ELR (cell line): ENCODE results near the gene TPRA1.

ENCODE experiments used
- DNase-seq: peaks from one replicate; pipeline ENCODE4 v3.0.0-alpha.2; 2015; ENCODE audit warnings: low read depth

Gene TPRA1

GRCh38 chr3:127560051-127560787, 30.3 kb downstream of the TPRA1 start:
- no peak for DNase-seq

DNA sequence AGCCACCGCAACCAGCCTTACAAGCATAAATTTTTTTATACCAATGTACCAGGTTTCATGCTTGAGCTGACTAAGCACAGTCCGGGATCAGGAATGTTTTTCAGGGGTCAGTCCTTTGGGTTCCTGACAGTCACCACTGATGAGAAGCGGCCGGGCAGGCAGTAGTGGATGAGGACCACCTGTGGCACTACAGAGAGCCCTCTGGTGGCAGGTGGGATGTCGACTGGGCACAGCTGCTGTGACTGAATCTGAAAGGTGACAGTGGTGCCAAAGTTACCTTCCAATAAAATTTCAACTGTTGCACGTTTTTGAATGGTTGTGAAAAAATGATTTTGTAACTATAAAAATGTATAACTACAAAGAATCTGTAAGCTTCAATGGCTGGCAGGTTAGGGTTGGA, 34.0 kb downstream of the TPRA1 start:
- DNase-seq: no peak

DNA sequence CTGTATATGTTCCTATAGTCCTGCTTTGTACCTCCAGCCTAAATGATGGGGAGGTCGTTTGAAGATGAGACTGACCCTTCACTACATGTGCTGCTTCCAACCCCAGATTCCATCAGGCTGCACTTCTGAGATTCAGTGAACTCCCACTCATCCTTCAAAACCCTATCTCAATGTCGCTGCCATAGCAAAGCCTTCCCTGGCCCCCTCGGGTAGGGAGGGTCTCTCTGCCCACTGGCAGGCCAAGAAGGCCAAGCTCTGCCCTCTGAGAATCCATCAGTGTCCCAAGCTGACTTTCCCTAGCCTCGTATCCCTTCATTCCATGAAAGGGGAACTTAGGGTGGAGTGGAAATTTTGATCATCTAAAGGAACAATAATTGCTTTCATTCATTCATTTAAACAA, 35.4 kb downstream of the TPRA1 start:
- DNase-seq: no peak

GRCh38 chr3:127552038-127552437, 38.5 kb downstream of the TPRA1 start:
- DNase-seq: no peak

DNA sequence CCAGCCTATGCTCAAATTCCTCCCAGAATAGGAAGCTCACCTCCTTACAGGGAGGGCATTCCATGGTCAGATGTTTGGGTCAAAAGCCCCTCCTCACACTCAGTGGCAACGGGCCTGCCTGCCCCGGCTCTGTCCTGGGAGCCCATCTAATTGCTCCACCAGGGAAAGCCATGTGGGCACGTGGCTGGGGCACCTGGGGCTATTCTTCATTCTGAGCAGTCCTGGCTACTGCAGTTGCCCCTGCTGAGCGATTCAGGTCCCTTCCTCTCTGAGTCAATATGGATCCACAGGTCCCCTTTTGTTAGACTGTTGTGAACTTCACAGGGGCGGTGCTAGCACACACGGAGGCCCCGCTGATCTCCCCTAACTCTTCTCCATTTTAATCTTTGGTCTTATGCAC, 39.4 kb downstream of the TPRA1 start:
- DNase-seq: no peak

GRCh38 chr3:127550468-127551157, 39.9 kb downstream of the TPRA1 start:
- no peak for DNase-seq

- peak; percentile 13 for DNase-seq
Observed at GRCh38 chr3:127549826-127550467, 40.6 kb downstream of the TPRA1 start.

DNA sequence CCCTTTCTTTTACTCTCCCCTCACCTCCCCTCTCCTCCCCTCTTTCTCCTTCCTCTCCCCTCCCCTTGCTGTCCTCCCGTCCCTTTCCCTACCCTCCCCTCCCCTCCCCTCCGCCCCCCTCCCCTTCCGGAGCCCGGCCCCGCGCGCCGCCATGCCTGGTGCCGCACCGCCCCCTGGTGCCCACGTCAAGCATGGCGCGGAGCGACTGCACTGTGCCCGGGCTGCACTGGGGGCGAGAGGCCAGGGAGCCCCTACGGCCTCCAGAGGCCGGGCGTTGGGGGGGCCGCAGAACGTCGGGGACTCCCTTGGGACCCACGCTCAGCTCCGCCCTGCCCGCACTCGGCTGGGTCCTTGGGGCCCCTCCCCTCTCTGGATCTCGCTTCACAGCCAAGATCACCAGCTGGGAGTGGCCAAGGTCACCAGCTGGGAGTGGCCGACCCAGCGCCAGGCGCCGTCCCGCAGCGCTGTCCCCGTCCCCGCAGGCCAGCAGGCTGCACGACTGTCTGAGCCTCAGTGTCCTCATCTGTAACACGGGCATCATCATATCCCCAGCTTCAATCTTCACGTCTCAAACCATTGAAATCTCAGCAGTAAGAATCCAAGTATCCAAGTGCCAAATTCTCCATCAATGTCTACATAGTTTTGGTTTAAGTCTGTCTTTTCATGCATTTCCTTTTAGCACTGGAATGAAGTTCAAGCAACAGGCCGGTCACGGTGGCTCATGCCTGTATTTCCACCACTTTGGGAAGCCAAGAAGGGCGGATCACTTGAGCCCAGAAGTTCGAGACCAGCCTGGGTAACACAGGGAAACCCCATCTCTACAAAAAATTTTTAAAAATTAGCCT, 42.5 kb downstream of the TPRA1 start:
- DNase-seq: peak; percentile 61

DNA sequence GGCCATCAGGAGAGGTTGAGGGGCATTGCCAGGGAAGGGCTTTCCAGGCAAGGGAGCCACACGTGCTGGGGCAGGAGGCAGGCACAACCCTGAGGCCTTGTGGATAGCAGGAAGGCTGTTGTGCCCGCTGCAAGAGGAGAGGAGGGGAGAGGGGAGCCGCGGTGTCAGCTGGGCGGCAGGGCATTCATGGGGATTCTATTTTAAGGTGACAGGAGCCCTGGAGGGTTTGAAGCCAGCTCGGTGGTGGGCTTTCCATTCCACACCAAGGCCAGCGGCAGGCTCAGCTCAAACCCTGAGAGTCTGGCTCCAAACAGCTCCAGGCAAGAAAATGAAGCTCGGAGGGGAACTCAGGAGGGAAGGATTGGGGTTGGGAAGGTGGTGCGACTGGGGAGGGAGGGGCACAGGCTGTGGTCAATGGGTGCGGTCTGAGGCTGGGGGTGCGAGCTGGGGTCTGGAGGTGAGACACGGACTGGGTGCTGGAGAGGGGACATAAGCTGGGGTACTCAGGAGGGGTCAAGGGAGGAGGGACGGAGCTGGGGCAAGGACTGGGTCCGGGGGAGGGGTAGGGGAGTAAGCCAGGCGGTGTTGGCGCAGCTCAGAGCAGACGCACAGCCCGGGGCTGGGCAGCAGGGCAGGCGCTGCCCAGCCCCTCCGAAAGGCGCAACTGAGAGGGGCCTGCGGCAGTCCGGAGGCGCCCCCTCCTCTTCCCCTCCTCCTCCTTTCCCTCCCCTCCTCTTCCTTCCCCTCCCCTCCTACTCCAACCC, 43.4 kb downstream of the TPRA1 start:
- no peak for DNase-seq

DNA sequence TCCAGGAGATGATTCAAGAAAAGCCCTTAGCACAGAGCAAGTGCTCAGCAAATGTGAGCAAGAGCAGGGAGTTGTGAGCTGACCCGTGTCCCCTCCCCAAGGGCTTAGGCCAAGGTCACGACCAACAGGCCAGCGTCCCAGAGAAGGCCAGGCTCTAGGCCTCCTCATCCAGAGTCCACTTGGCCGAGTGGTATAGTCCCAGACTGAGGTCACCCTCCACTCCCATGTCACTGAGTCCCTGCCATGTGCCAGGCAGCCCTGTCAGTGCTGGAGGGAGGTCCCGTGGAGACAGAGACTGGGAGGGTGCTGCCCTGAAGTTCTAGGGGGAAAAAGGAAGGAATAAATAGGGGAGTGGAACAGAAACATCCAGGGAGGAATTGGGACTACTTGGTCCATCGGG, 44.0 kb downstream of the TPRA1 start:
- DNase-seq: no peak

DNA sequence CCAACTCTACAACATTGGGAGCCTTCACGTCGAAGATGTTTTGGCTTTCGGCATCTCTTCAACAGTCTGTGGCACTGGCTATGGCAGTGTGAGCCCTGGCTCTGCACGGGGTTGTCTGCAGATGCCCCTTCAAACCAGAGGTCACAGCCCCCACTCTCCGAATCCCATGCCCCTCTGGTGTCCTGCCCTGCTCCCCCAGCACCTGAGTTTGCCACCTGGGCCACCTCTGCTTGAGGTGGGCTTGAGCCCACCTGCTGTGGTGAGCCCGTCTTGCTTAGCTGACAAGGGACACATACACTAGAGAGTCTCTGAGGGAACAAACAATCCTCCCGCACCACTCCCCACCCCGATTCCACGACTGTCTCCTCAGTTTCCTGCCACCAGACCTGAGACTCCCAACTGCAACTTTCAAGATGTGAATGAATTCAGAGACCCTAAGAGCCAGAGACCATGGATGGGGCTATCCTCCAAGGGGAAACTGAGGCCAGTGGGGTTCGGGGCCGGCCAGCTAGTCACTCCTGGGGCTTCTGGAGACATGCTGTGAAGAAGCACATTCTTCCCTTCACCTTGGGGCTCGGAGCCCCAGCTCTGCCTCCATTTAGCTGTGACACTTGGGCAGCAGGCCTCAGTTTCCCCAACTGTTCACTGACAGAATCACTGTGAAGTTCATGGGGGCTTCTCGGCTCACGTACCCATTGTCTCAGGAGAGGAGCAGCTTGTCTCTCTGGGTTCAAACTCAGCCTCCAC, 44.6 kb downstream of the TPRA1 start:
- no peak for DNase-seq

GRCh38 chr3:127545216-127545615, 45.3 kb downstream of the TPRA1 start:
- no peak for DNase-seq

- no peak for DNase-seq
Observed at GRCh38 chr3:127544803-127545201, 45.7 kb downstream of the TPRA1 start.

- peak; percentile 81 for DNase-seq
Observed at GRCh38 chr3:127544192-127544802, 46.2 kb downstream of the TPRA1 start.

GRCh38 chr3:127543441-127543840, 47.1 kb downstream of the TPRA1 start:
- DNase-seq: no peak

DNA sequence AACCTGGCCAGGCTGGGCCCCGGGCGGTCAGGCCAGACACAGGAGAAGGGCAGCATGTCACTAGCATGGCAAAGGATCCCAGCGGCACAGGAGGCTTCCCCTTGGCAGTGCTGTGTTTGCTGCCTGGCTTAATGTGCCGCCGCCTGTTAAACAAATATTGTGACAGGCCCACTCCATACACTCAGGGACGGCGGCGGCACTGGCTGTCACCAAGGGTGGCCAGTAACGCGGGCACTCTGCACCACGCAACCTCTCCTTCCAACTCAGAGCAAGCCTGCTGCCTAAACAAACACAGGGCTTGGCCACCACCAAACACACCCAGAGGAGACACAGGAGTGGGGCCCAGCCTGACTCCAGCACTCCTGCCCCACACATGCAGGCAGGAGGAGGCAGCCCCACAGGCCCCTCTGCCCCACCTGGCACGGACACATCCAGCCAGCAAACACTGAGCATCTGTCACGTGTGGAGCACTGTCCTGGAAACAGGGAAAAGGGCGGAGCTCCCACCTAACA, 48.0 kb downstream of the TPRA1 start:
- no peak for DNase-seq

- DNase-seq: no peak
Observed at GRCh38 chr3:127541320-127541719, 49.2 kb downstream of the TPRA1 start.

- DNase-seq: no peak
Observed at GRCh38 chr3:127539366-127540060, 51.0 kb downstream of the TPRA1 start.

DNA sequence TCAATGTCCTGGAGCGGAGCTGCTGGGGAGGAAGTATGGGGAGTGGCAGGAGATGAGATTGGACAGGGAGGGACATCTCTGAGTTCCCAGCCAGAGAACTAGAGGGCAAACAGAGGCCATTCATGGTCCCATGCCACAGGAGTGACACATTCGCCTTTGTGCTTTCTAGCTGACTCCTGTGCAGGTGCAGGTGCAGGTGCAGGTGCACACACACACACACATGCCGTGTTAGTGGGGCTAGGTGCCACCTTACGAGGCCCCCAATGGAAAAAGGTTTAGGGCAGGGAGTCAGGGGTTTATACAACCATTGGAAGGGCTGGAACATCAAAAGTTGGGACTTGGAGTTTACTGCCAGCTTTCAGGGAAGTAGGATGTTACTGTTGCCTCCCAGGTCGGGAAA, 52.0 kb downstream of the TPRA1 start:
- no peak for DNase-seq
